Thyroid gland (tissue), 4 donors: ENCODE data around the gene TNIK.

Source experiments
- POLR2A ChIP-seq, 2 donors: fragments of 450-650 bp; IDR thresholded peaks; one replicate each; pipeline ENCODE4 v1.6.1; 2017; ENCODE audit warnings: antibody characterized with exemption in 2 of 2, mild to moderate bottlenecking in 2 of 2, moderate library complexity in 1 of 2
- TF ChIP-seq, protein P1 (sequence below), 6 experiments: fragments of 200-600 bp in 3 of 6; fragments of 450-650 bp in 3 of 6; sonication (generic) in 3 of 6; IDR thresholded peaks; one replicate each; pipeline ENCODE4 v1.5.1; 2016 to 2019; ENCODE audit warnings: antibody characterized with exemption in 6 of 6, mild to moderate bottlenecking in 2 of 6, inconsistent platforms in 1 of 6, moderate library complexity in 1 of 6

DNA sequence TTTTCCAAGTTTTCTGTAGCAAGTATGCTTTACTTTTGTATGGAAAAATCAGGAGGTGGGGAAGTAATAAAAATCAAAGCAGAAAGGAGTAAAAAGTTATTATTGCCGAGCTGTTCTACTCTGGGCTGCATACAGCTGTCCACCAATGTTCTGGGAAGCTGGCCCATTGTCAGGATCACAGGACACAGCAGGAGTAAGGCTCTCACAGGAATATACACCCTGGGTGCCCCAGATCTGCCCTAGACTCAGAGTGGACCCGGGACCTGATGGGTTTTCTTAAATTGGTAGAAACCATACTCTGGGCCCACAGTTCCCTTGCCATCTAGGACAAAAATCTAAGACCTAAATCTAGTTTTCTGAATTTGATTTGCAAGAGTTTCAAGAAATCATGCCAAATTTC is 60.4 kb downstream of the TNIK start:
- TF ChIP-seq, protein P1, sequence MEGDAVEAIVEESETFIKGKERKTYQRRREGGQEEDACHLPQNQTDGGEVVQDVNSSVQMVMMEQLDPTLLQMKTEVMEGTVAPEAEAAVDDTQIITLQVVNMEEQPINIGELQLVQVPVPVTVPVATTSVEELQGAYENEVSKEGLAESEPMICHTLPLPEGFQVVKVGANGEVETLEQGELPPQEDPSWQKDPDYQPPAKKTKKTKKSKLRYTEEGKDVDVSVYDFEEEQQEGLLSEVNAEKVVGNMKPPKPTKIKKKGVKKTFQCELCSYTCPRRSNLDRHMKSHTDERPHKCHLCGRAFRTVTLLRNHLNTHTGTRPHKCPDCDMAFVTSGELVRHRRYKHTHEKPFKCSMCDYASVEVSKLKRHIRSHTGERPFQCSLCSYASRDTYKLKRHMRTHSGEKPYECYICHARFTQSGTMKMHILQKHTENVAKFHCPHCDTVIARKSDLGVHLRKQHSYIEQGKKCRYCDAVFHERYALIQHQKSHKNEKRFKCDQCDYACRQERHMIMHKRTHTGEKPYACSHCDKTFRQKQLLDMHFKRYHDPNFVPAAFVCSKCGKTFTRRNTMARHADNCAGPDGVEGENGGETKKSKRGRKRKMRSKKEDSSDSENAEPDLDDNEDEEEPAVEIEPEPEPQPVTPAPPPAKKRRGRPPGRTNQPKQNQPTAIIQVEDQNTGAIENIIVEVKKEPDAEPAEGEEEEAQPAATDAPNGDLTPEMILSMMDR (IDR thresholded peaks at IDR 0.05), result no peak
- no peak for TF ChIP-seq POLR2A (IDR thresholded peaks at IDR 0.05)
